A673 (cell line): Measurements from ENCODE around the gene PDCD11.

Source experiments
- EZH2 ChIP-seq: fragments of 200-600 bp; sonication (generic); IDR thresholded peaks from 2 replicates; pipeline ENCODE4 v1.6.1; 2017; ENCODE audit warnings: borderline replicate concordance, low read depth, mild to moderate bottlenecking, mixed read lengths, antibody characterized with exemption, low read length; ENCODE audit not compliant: poor library complexity, severe bottlenecking
- TF ChIP-seq, protein P1 (sequence below): fragments of 300-800, 200-600 bp; sonication (generic); conservative IDR thresholded peaks from 2 replicates; pipeline ENCODE4 v1.5.1; 2017; ENCODE audit warnings: low read depth, mild to moderate bottlenecking, antibody characterized with exemption, low read length, moderate library complexity, mixed read lengths

DNA sequence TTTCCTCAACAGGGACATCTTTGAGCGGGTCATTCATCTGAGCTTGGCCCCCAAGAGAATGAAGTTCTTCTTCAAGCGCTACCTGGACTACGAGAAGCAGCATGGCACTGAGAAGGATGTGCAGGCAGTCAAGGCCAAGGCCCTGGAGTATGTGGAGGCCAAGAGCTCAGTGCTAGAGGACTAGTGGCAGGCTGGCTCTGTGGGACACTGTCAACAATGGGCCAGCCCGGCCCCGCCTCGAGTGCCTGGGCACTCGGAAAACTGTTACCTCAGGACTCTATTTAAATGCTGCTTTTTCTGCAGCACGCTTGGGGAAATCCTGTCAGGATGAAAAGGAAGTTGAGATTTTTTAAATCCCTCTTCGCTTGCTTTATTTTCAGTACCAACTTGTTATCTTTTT, 48.9 kb downstream of the PDCD11 start:
- TF ChIP-seq, protein P1, sequence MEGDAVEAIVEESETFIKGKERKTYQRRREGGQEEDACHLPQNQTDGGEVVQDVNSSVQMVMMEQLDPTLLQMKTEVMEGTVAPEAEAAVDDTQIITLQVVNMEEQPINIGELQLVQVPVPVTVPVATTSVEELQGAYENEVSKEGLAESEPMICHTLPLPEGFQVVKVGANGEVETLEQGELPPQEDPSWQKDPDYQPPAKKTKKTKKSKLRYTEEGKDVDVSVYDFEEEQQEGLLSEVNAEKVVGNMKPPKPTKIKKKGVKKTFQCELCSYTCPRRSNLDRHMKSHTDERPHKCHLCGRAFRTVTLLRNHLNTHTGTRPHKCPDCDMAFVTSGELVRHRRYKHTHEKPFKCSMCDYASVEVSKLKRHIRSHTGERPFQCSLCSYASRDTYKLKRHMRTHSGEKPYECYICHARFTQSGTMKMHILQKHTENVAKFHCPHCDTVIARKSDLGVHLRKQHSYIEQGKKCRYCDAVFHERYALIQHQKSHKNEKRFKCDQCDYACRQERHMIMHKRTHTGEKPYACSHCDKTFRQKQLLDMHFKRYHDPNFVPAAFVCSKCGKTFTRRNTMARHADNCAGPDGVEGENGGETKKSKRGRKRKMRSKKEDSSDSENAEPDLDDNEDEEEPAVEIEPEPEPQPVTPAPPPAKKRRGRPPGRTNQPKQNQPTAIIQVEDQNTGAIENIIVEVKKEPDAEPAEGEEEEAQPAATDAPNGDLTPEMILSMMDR: no peak
- TF ChIP-seq EZH2: no peak
